ENCODE results near the gene FKBP5.
A peak's percentile ranks its signal among the peaks of the same experiment; 100 is the strongest.
"Not testable (repeated sequence)": the region's sequence is repeated elsewhere in the genome, so short reads cannot be mapped to it uniquely, and the experiment has no call there.

The FKBP5 gene

GRCh38 chr6:35573495-35574110 lies 115.1 kb downstream of the FKBP5 start:
- Mint-ChIP-seq H3K27ac (no peak overlapping the region), H3K27me3 (no peaks in the 10 kb centered on the region)

GRCh38 chr6:35570885-35571330 lies 117.8 kb downstream of the FKBP5 start:
- H3K9me3 Mint-ChIP-seq, H3K27me3 Mint-ChIP-seq: not testable (repeated sequence)

More at GRCh38 chr6:35573495-35574110, 115.1 kb downstream of the FKBP5 start:
- H3K9me3 Mint-ChIP-seq = no peaks in the 10 kb centered on the region
- H3K36me3 Mint-ChIP-seq = peaks cover 10% of the 10 kb centered on the region
- DNase-seq (ENCODE audit: low spot score in 2 of 2) (no peak), ATAC-seq (ENCODE audit: low read depth) (no peak)
- H3K4me3 Mint-ChIP-seq = no peak overlapping the region
- no peaks in the 10 kb centered on the region for H3K4me1 Mint-ChIP-seq

GRCh38 chr6:35569011-35569461 lies 119.7 kb downstream of the FKBP5 start:
- ATAC-seq (ENCODE audit: low read depth) = no peak
- no peak overlapping the region for H3K27ac Mint-ChIP-seq
- peaks cover 7% of the 10 kb centered on the region for H3K27me3 Mint-ChIP-seq
- peaks cover 2% of the 10 kb centered on the region for H3K36me3 Mint-ChIP-seq
- DNase-seq (ENCODE audit: low spot score in 2 of 2) = no peak
- no peaks in the 10 kb centered on the region for H3K4me1 Mint-ChIP-seq
- H3K9me3 Mint-ChIP-seq = no peaks in the 10 kb centered on the region
- no peak overlapping the region for H3K4me3 Mint-ChIP-seq

More at GRCh38 chr6:35570885-35571330, 117.8 kb downstream of the FKBP5 start:
- H3K4me3 Mint-ChIP-seq; DNase-seq (ENCODE audit: low spot score in 2 of 2); H3K4me1 Mint-ChIP-seq; ATAC-seq (ENCODE audit: low read depth); H3K27ac Mint-ChIP-seq; H3K36me3 Mint-ChIP-seq: not testable (repeated sequence)

GRCh38 chr6:35566794-35567193 lies 121.9 kb downstream of the FKBP5 start:
- H3K36me3 Mint-ChIP-seq = no peaks in the 10 kb centered on the region
- H3K27ac Mint-ChIP-seq = no peak overlapping the region
- no peaks in the 10 kb centered on the region for H3K9me3 Mint-ChIP-seq
- no peak overlapping the region for H3K4me3 Mint-ChIP-seq
- DNase-seq (ENCODE audit: low spot score in 2 of 2) (no peak), ATAC-seq (ENCODE audit: low read depth) (no peak)
- H3K4me1 Mint-ChIP-seq = no peaks in the 10 kb centered on the region
- peaks cover 13% of the 10 kb centered on the region for H3K27me3 Mint-ChIP-seq

- peaks cover 13% of the 10 kb centered on the region for H3K27me3 Mint-ChIP-seq
- no peak overlapping the region for H3K27ac Mint-ChIP-seq
- no peaks in the 10 kb centered on the region for H3K9me3 Mint-ChIP-seq
- no peak for ATAC-seq (ENCODE audit: low read depth)
- no peak overlapping the region for H3K4me3 Mint-ChIP-seq
- no peak for DNase-seq (ENCODE audit: low spot score in 2 of 2)
- peaks cover 4% of the 10 kb centered on the region for H3K4me1 Mint-ChIP-seq
- H3K36me3 Mint-ChIP-seq = no peaks in the 10 kb centered on the region
Measured at GRCh38 chr6:35564733-35565132, 124.0 kb downstream of the FKBP5 start.

GRCh38 chr6:35562060-35562459 lies 126.7 kb downstream of the FKBP5 start:
- Mint-ChIP-seq H3K36me3 (no peaks in the 10 kb centered on the region), H3K27me3 (peaks cover 13% of the 10 kb centered on the region), H3K4me3 (no peak overlapping the region), H3K4me1 (peaks cover 7% of the 10 kb centered on the region), H3K9me3 (no peaks in the 10 kb centered on the region), H3K27ac (no peak overlapping the region)
- ATAC-seq (ENCODE audit: low read depth) (no peak), DNase-seq (ENCODE audit: low spot score in 2 of 2) (no peak)

GRCh38 chr6:35561113-35561512 lies 127.6 kb downstream of the FKBP5 start:
- no peak overlapping the region for H3K4me3 Mint-ChIP-seq
- H3K36me3 Mint-ChIP-seq = no peaks in the 10 kb centered on the region
- peaks cover 11% of the 10 kb centered on the region for H3K27me3 Mint-ChIP-seq
- DNase-seq (ENCODE audit: low spot score in 2 of 2) (no peak), ATAC-seq (ENCODE audit: low read depth) (peak; percentile 15)
- H3K9me3 Mint-ChIP-seq = no peaks in the 10 kb centered on the region
- H3K27ac Mint-ChIP-seq = no peak overlapping the region
- H3K4me1 Mint-ChIP-seq = peaks cover 7% of the 10 kb centered on the region

GRCh38 chr6:35558571-35558970 lies 130.1 kb downstream of the FKBP5 start:
- Mint-ChIP-seq H3K4me1 (peaks cover 7% of the 10 kb centered on the region), H3K27ac (no peak overlapping the region), H3K36me3 (no peaks in the 10 kb centered on the region), H3K9me3 (no peaks in the 10 kb centered on the region), H3K4me3 (no peak overlapping the region), H3K27me3 (peaks cover 13% of the 10 kb centered on the region)
- DNase-seq (ENCODE audit: low spot score in 2 of 2) = no peak
- no peak for ATAC-seq (ENCODE audit: low read depth)

GRCh38 chr6:35557239-35557638 lies 131.5 kb downstream of the FKBP5 start:
- no peak overlapping the region for H3K4me3 Mint-ChIP-seq
- peaks cover 7% of the 10 kb centered on the region for H3K4me1 Mint-ChIP-seq
- H3K27ac Mint-ChIP-seq = no peak overlapping the region
- H3K36me3 Mint-ChIP-seq = no peaks in the 10 kb centered on the region
- peaks cover 11% of the 10 kb centered on the region for H3K27me3 Mint-ChIP-seq
- ATAC-seq (ENCODE audit: low read depth) (no peak), DNase-seq (ENCODE audit: low spot score in 2 of 2) (no peak)
- no peaks in the 10 kb centered on the region for H3K9me3 Mint-ChIP-seq

GRCh38 chr6:35554811-35555210 lies 133.9 kb downstream of the FKBP5 start:
- ATAC-seq (ENCODE audit: low read depth) = no peak
- Mint-ChIP-seq H3K9me3 (peaks cover 4% of the 10 kb centered on the region), H3K4me3 (no peak overlapping the region), H3K4me1 (peaks cover 4% of the 10 kb centered on the region), H3K27me3 (peaks cover 11% of the 10 kb centered on the region), H3K36me3 (peaks cover 4% of the 10 kb centered on the region), H3K27ac (no peak overlapping the region)
- DNase-seq (ENCODE audit: low spot score in 2 of 2) = no peak

GRCh38 chr6:35553315-35553714 lies 135.4 kb downstream of the FKBP5 start:
- Mint-ChIP-seq H3K27me3 (peaks cover 11% of the 10 kb centered on the region), H3K27ac (no peak overlapping the region), H3K4me3 (no peak overlapping the region), H3K4me1 (no peaks in the 10 kb centered on the region), H3K9me3 (peaks cover 6% of the 10 kb centered on the region), H3K36me3 (peaks cover 6% of the 10 kb centered on the region)
- DNase-seq (ENCODE audit: low spot score in 2 of 2) (no peak), ATAC-seq (ENCODE audit: low read depth) (no peak)

GRCh38 chr6:35552285-35552917 lies 136.3 kb downstream of the FKBP5 start:
- Mint-ChIP-seq H3K9me3 (peaks cover 6% of the 10 kb centered on the region), H3K4me3 (no peak overlapping the region), H3K4me1 (no peaks in the 10 kb centered on the region), H3K27ac (no peak overlapping the region), H3K27me3 (peaks cover 18% of the 10 kb centered on the region), H3K36me3 (peaks cover 6% of the 10 kb centered on the region)
- DNase-seq (ENCODE audit: low spot score in 2 of 2) (peak; percentile 16 to 26), ATAC-seq (ENCODE audit: low read depth) (peak; percentile 34)

- Mint-ChIP-seq H3K4me1 (no peaks in the 10 kb centered on the region), H3K27ac (no peak overlapping the region), H3K27me3 (peaks cover 14% of the 10 kb centered on the region), H3K9me3 (peaks cover 6% of the 10 kb centered on the region), H3K36me3 (peaks cover 6% of the 10 kb centered on the region), H3K4me3 (no peak overlapping the region)
- ATAC-seq (ENCODE audit: low read depth) (no peak), DNase-seq (ENCODE audit: low spot score in 2 of 2) (no peak)
Measured at GRCh38 chr6:35550437-35550836, 138.3 kb downstream of the FKBP5 start.

GRCh38 chr6:35547676-35548075 lies 141.0 kb downstream of the FKBP5 start:
- no peak for DNase-seq (ENCODE audit: low spot score in 2 of 2)
- Mint-ChIP-seq H3K4me1 (no peaks in the 10 kb centered on the region), H3K9me3 (peaks cover 6% of the 10 kb centered on the region), H3K4me3 (no peak overlapping the region), H3K27me3 (peaks cover 12% of the 10 kb centered on the region), H3K27ac (no peak overlapping the region), H3K36me3 (peaks cover 6% of the 10 kb centered on the region)
- no peak for ATAC-seq (ENCODE audit: low read depth)
